Brain pericyte (primary cell): ENCODE results near the gene ME3.
"Not testable (repeated sequence)": the region's sequence is repeated elsewhere in the genome, so short reads cannot be mapped to it uniquely, and the experiment has no call there.

Experiments
- DNase-seq: peaks from one replicate; pipeline ENCODE4 v3.0.0-alpha.2; 2012; ENCODE audit warnings: low read depth, low spot score

ME3 gene

DNA sequence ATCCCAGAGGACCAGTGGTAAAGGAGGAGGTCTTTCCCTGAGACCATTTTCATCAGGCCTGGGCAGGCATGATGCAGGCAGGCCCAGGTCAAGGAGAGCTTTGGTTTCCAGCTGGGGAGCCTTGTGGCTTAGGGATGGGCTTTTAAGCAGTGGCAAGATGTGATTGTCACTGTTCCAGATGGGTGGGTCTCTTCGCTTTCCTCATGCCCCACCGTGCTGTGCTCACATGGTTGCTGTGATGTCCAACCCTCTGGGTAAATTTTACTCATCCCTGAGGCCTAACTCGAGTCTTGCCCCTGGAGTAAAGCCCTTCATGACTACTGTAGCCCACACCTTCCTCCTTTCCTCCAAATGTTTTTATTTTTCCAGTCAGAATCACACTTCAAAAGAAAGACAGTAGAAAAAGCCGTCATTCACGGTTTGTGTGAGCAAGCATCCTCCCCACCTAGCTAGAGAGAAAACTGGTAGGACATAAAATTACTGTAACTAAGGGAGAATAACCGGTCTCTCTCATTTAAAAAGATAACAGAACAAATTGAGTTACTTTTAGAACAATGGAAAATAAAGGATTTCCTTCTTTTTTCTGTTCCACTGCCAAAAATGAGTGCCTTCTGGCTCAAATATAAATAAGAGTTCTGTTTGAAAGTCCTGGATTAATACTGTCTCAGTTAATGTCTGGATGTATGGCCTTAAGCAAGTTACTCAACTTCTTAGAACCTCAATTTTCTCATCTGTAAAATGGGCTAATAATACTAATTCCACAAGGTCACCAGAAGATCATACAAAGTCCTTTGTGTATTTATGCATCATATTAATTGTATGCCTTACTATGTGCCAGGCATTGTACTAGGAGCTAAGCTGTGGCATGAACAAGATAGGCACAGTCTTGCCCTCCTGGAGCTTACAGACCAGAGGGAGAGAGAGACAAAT lies 84.9 kb downstream of the ME3 start:
- no peak for DNase-seq

DNA sequence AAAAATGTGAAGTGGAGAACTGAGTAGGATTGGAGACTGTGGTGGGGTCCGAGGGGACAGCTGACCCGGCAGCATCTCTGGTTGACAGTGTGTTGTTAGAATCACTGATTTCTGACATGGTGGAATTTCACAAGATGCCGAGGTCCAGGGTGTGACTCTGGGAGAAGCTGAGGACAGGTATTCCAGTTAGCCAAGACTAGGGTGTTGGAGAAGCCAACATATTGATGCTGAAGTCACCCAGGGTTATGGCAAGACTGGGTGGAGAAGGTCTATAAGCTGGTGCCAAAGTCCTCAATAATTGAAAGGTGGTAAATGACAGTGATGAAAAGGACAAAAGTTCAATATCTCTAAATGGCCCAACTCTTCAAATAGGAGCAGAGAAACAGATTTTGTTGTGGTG lies 86.1 kb downstream of the ME3 start:
- no peak for DNase-seq

DNA sequence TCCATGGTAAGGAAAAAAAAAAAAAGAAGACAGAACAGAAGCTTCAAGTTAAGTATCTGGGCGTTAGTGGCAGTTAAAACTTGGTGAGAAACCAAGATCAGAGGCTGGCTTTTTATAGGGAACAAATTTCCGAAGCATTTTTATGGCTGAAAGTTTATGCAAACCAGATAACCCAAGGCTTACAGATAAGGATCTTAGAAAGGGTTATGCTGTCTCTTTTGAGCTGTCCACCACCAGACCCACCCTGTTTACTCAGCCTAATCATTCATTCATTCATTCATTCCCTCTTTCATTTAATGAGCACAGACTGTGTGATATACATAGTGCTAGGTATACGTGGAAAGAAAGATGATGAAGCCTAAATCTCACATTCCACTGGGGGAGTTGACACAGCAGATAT lies 89.5 kb downstream of the ME3 start:
- DNase-seq: no peak

DNA sequence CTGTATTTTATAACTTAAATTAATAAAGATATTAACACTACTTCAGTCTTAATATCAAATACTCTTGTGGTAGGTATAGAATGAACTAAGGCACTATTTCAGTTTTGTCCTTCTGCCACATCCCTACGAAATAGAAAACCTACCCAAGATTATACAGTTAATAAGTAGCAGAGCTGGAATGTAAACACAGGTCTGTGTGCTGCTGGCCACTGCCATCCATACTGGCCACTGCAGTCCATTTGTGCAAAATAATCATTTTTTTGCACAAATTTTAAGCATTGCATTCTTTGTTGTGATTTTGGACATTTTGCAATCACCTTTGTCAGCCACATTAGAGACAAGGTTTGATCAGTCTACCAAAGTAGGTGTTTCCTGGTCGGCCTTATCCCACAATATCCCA lies 91.9 kb downstream of the ME3 start:
- DNase-seq: no peak

DNA sequence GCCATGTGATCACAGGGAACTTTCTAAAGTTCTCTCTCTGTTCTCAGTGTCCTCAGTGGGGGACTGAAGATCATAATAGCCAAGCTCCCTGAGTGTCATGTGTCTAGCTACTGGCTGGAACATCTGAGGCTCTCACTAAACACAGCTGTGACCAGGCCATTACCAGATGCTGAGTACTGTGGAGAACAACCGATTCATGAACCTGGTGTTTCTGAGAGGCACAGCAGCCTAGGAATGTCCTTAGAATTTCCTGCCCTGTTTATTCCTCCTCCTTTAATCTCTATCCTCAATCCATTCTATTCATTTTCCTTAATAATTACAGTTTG lies 93.0 kb downstream of the ME3 start:
- DNase-seq: no peak

DNA sequence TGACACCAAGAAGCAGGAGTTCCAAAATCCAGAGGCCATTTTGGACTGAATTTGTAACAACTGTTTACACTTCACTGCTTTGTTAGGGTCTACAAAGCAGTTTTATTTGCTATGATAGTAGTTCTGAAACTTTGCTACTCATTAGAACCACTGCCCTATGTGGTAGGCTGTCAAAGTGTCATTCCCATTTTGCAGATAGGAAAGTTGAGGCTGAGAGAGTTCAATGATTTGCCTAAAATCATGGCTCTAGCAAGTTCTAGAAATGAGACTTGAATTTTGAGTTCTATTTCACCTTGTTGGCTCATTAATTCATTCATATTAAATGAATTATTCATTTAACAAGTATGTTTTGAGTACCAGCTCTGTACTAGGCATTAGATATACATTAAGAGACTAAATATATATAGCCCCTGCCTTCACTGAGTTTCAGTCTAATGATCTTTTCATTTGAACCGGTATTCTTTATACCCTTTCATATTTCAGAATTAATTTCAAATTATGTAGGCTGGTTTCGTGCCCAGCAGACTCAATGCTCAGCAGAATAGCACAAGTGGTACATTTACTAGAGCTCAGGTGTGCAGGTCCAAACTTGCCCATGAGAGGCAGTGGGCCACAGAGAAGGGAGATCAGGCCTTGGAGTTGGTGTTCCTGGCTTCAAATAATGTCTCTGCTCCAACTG lies 93.5 kb downstream of the ME3 start:
- no peak for DNase-seq

DNA sequence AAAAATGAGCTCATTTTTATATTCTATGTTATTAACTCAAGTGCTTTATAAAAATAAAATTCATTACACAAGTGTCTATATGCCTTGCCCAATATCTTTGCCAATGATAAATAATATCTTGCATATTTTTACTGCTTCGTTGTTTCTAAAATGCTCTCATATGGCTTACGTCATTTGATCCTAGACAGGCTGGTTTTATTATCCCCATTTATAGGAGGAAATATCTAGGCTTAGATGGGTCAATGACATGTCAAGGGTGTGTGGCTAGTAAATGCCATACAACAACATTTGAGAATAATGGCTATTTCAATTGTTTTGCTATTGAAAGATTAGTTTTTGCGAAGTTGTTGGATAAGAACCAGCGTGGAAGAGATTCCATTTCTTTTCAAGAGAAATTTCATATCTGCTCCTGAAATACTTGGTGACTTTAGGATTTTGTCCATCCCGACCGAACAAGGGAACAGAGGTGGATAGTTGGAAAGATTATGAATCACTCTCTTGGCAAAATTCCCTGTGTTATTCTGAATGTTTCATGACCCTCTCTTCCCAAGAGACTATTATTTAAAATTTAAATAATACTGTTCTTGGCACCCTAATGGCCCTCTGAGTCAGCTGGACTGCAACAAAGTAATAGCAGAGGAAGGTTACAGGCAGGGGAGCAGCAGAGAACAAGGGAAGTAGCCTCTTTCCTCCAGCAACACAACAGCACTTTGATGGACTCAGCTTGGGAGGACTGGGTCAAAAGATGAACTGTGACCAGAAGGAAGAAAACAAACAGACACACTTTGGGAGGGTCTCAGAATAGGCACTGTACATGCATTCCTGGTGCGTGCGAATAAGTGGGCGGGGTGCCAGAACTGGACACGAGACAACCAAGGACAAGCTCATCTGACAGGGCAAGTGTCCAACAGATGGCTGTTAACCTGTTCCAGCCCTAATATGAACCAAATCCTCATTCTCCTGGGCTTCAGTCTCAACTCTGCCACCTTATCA lies 94.5 kb downstream of the ME3 start:
- peak; percentile 83 for DNase-seq

DNA sequence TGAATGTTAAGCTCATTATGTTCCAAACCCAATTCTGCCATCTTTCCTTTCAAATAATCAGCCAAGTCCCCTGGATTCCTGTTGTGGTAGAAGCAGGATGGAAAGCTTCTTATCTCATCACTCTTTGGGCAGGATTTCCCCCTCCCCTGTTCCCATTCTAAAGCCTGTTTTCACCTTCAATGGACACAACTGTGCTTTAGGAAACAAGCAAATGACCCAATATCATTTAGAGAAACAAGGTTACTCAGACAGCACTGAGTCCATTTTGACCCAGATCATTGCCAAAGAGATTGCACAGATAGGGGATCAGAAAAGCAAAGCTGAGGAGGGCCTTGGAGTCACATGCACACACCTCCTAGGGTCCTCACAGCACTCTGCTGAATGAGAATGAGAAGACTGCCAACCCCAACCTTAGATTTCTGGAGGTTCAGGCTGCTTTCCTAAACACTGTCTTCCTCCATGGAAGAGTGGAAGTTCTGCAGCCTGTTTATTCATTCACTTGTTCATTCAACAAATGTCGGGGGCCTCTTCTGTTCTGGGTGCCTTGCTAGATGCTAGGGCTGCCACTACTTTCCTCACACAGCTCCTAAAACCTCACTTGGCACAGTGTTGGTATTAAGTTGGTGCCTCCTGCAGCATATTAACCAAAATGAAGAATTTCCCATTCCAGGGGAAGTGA lies 95.3 kb downstream of the ME3 start:
- DNase-seq: no peak

DNA sequence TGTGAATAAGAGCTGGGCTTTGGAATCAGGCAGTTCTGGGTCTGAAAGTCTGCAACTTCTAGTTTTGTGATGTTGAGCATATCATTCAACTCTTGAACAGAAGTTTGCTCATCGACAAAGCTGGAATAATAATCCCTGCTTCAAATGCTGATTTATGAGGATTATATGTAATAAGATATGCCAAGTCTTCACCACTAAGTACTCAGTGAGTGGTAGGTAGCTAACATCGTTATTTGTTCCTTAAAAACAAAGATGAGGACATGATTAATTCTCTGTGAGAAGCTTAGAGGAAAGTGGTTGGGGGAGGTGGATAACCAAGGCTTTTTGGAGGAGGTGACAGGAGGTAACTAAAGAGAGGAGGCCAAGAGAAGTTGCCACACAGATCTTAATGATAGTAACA lies 96.5 kb downstream of the ME3 start:
- DNase-seq: no peak

DNA sequence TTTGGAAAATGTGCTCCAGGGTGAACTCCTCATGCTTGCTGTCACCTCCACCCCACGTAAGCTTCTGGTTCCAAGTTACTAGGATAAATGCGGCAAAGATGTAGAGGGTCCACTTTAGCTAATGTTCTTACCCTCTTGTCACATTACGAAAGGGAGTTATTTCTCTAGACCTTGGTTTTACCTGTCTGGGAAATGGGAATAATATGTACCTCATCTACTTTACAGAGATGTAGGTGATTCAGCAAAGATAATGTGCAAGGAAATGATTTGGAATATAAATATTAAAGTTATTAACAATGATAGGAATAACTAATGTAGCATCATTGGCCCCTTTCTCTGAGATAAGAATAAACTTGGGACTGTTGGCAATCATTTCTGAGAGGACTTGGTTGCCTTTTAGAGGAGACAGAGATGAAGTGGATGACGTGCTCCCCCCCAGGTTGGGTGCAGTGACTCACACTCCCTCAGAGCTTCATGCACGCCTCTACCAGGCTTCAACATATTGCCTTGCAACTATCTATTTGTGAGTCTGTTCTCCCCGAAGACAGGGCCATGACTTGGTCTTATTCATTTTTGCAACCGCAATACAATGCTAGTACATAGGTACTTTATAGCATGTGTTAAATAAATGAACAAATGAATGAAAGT lies 97.1 kb downstream of the ME3 start:
- DNase-seq: no peak

DNA sequence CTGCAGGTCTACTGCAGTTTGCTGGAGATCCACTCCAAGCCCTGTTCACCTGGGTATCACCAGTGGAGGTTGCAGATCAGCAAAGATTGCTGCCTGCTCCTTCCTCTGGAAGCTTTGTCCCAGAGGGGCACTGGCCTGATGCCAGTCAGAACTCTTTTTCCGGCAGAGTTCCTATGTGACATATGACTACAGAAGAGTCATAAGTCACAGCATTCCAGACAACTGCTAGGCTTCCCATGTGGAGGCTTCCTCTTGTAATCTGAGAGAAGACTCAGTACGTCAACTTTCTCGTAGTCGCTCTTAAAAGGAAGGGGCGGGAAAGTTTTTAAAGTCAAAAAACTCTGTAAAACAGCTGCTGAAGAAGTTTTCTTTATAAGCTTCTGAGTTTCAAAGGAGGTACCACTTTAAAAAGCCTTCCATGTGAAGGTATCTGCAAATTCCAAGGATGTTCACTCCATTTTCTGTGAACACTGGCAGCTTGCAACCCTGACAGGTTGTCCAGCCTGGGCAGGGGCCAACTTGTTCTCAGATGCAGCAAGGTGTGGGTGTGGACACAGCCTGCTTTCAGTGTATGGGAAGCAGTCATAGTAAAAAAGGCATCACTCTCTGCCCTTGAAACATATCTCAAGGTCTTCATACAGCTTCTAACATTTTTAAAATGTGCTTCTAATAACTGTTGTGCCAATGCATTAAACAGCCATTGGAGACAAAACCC lies 97.8 kb downstream of the ME3 start:
- DNase-seq: no peak

DNA sequence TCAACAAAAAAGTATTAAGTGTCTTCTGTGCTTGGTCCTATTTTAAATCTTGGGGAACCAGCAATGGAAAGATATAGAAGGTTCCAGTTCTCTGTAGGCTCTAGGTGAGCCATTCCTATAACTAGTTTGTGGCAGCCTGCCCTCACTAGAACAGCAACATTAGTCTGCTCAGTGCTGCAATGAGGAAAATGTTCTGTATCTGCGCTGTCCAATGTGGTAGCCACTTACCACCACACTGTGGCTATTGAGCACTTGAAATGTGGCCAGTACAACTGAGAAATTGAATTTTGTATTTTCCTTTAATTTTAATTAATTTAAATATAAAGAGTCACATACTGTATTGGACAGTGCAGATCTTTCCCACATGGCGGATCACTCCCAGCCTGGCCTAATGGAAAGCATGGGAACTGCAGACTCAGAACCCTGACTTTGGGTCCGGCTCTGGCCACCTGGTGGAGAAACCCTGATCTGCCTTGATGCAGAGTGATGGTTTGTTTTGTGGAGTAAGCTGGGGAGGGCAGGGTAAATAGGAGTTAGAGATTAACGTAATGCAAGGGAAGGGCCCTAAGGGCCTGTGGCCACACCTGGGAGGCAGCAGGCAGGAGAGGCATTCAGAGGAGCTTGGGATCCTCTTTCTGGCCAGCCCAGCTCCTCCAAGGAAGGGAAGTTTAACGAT lies 101.0 kb downstream of the ME3 start:
- DNase-seq: no peak

DNA sequence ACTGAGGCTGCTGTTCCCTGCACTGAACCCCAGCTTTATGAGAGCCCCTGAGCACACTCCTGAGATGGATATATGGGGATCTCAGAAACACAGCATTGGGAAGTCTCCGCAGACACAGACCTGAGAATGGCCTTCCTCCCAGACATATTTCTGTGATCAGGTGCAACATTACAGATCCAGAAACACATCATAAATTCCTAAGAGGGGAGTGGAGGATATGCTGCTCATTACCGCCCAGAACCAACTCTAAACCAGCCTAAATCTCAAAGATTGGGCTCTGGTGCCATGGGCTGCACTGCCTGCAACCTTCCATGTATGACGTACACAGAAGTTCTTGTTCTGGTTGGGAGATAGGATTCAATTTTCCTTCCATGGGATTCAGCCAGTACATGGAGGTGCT lies 102.0 kb downstream of the ME3 start:
- no peak for DNase-seq

DNA sequence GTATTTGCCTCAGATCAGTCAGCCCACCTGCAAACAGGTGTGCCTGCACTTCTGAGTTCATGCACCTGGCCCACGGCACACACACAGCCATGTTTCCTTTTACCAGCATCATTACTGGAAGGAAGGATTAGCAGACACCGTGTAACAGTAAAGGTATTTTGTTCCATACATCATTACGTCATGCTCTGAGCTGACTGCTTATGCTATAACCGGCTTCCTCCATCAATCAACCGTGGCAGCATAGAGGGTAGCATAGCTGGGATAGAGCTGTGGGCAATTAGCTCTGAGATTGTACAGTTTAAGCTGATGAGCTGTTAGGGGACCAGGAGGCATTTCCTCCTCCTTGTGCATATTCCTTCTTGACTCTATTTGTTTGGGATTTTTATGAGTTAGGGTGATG lies 102.4 kb downstream of the ME3 start:
- DNase-seq: no peak

DNA sequence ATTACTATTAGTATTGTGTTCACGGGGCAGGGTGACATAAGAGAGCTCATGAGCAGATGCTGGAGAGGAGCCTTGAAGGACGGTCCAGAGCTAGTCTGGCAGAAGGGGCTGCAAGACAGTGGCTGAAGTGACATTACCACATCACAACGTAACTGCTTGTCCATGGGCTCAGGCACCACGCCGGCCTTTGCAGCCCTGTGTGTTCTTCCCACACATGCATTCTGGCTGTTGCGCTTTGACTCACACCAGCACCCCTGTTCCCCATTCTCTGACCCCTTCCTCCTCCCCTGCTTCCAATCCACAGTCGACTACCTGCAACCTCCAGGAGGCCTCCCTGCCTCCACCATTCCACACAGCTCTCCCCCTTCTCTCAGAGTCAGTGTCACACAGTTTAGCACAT lies 103.3 kb downstream of the ME3 start:
- no peak for DNase-seq

DNA sequence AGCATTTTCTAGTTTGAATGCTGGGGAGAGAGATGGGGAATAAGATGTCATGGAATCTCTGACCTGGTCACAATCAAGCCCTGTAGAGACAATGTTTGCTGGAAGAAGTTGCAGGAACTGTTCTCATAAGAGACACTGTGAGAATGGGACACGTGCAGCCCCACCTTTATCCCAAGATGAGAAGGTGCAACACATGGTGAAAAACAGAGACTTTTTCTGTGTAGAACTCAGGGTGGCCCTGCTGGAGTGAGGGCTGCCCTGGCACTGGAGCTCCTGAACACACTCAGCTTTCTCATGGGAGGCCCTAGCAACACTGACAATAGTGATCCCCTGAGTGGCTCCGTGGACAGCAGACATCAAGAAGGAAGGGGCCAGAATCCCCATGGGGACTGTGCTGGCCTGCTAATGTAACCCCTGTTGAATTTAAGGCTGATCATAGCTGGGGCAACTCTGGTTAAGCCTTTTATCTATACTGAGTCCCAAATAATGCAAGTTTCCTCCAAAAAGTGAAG lies 106.6 kb downstream of the ME3 start:
- DNase-seq: no peak

DNA sequence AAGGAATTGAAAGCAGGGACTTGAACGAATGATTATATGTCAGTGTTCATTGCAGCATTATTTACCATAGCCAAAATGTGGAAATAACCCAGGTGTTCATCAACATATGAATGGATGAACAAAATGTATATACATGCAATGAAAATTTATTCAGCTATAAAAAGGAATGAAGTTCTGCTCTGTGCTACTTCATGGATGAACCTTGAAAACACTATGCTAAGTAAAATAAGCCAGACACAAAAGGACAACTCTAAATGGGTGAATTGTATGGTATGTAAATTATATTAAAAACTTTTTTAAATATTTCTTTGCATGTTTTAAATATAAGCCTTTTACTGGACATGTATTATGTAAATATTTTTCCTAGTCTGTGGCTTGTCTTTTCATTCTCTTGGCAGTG lies 107.0 kb downstream of the ME3 start:
- no peak for DNase-seq

DNA sequence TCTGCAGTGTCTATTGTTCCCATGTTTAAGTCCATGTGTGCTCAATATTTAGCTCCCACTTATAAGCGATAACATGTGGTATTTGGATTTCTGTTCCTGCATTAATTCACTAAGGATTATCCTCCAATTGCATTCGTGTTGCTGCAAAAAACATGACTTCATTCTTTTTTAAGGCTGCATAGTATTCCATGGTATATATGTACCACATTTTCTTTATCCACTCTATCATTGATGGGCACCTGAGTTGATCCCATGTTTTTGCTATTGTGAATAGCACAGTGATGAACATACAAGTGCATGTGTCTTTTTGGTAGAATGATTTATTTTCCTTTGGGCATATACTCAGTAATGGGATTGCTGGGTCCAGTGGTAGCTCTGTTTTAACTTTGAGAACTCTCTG lies 109.6 kb downstream of the ME3 start:
- DNase-seq: not testable (repeated sequence)

DNA sequence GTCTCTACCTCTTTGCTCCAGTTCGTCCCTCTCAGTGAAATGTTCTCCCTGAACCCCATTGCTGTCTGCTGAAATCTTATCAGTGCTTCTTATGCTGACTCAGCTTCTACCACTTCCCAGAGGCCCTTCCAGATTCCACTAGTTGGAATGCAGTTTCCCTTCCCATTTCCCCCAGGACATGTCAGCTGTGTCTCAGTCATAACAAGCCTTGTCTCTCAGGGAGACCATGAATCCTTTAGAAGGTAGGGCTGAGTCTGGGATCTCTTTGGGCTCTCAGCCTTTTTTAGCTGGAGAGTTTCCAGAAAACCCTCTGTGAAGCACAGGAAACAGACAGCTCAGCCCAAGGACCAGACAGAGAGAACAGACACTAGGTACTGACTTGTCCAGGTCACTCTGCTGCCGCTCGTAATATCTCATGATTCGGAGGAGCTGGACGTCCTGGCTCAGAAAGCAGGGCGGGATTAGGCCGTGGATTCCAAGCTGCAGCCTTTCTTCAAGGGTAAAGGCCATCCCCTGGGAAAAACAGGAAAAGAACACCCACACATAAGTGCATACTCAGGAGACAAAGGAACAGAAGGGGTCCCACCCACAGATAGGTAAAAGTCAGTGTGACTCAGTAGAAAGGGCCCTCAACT lies 113.0 kb downstream of the ME3 start:
- no peak for DNase-seq
